HepG2 (cell line): ENCODE data around the gene PLCB1. TPM values are rescaled to one million over a fixed set of nuclear protein-coding genes. Genes with fewer than 3 reads are reported as not detected.

Experiments used
- ATF7-NPFF ChIP-seq: sonication (generic); formaldehyde crosslinking; IDR thresholded peaks from 2 replicates; pipeline ENCODE4 v1.8.1; 2023; ENCODE audit warnings: mild to moderate bottlenecking, low read depth, missing genetic modification reagents, moderate library complexity
- DMAP1 ChIP-seq: IDR thresholded peaks from 2 replicates; pipeline ENCODE4 v1.6.1; 2016
- HMGA1 ChIP-seq: sonication (generic); formaldehyde crosslinking; conservative IDR thresholded peaks from 2 replicates; pipeline ENCODE4 v1.4.0; 2020; ENCODE audit warnings: missing genetic modification reagents
- IRX3 ChIP-seq: sonication (generic); formaldehyde crosslinking; IDR thresholded peaks from 2 replicates; pipeline ENCODE4 v1.8.1; 2023; ENCODE audit warnings: mild to moderate bottlenecking, low read depth, missing genetic modification reagents, borderline replicate concordance
- MAFG ChIP-seq: sonication (generic); formaldehyde crosslinking; IDR thresholded peaks from 2 replicates; pipeline ENCODE4 v1.5.1; 2020; ENCODE audit warnings: mild to moderate bottlenecking, missing genetic modification reagents
- MBNL3 ChIP-seq: fragments of 250-450 bp; sonication (Bioruptor Pico); conservative IDR thresholded peaks from 2 replicates; pipeline ENCODE4 v1.8.0; 2022; ENCODE audit warnings: mild to moderate bottlenecking, inconsistent platforms
- PPARG ChIP-seq: conservative IDR thresholded peaks from 2 replicates; pipeline ENCODE4 v1.6.1; 2016; ENCODE audit warnings: missing biosample characterization, missing genetic modification reagents
- RARA ChIP-seq: IDR thresholded peaks from 2 replicates; pipeline ENCODE4 v1.6.1; 2016; ENCODE audit warnings: missing genetic modification reagents, missing compliant biosample characterization
- RBAK ChIP-seq: sonication (generic); formaldehyde crosslinking; IDR thresholded peaks from 2 replicates; pipeline ENCODE4 v1.5.1; 2020; ENCODE audit warnings: mild to moderate bottlenecking, missing genetic modification reagents
- RFX3 ChIP-seq: IDR thresholded peaks from 2 replicates; pipeline ENCODE4 v1.6.1; 2016; ENCODE audit warnings: missing biosample characterization, missing genetic modification reagents
- SP2 ChIP-seq: sonication (generic); formaldehyde crosslinking; IDR thresholded peaks from 2 replicates; pipeline ENCODE4 v1.5.1; 2020; ENCODE audit warnings: mild to moderate bottlenecking, missing genetic modification reagents
- SPEN ChIP-seq: sonication (generic); formaldehyde crosslinking; IDR thresholded peaks from 2 replicates; pipeline ENCODE4 v1.5.1; 2020; ENCODE audit warnings: low read depth, mild to moderate bottlenecking, missing genetic modification reagents
- ZBTB20 ChIP-seq: sonication (generic); formaldehyde crosslinking; IDR thresholded peaks from 2 replicates; pipeline ENCODE4 v1.8.1; 2023; ENCODE audit warnings: missing genetic modification reagents, low read depth, mild to moderate bottlenecking, borderline replicate concordance
- ZC3H13 ChIP-seq: sonication (generic); formaldehyde crosslinking; IDR thresholded peaks from 2 replicates; pipeline ENCODE4 v1.8.1; 2023; ENCODE audit warnings: mild to moderate bottlenecking, missing genetic modification reagents, moderate library complexity
- ZFP62 ChIP-seq: sonication (generic); formaldehyde crosslinking; IDR thresholded peaks from 2 replicates; pipeline ENCODE4 v1.4.0; 2020; ENCODE audit warnings: missing genetic modification reagents
- ZFX ChIP-seq: sonication (generic); formaldehyde crosslinking; IDR thresholded peaks from 2 replicates; pipeline ENCODE4 v1.4.0; 2020; ENCODE audit warnings: mild to moderate bottlenecking, low read depth, missing genetic modification reagents, moderate library complexity
- ZMYM2 ChIP-seq: sonication (generic); formaldehyde crosslinking; IDR thresholded peaks from 2 replicates; pipeline ENCODE4 v1.8.0; 2022; ENCODE audit warnings: mild to moderate bottlenecking, missing genetic modification reagents
- ZNF546 ChIP-seq: sonication (generic); formaldehyde crosslinking; conservative IDR thresholded peaks from 2 replicates; pipeline ENCODE4 v1.8.1; 2023; ENCODE audit warnings: mild to moderate bottlenecking, missing genetic modification reagents
- ZNF615 ChIP-seq: sonication (generic); formaldehyde crosslinking; IDR thresholded peaks from 2 replicates; pipeline ENCODE4 v1.5.0; 2020; ENCODE audit warnings: mild to moderate bottlenecking, missing genetic modification reagents, borderline replicate concordance
- ZNF644 ChIP-seq: IDR thresholded peaks from 2 replicates; pipeline ENCODE4 v1.6.1; 2016; ENCODE audit warnings: low read depth
- ZNF703 ChIP-seq: sonication (generic); formaldehyde crosslinking; IDR thresholded peaks from 2 replicates; pipeline ENCODE4 v1.5.1; 2020; ENCODE audit warnings: missing genetic modification reagents, mild to moderate bottlenecking, moderate library complexity, borderline replicate concordance
- ZNF709 ChIP-seq: sonication (generic); formaldehyde crosslinking; IDR thresholded peaks from 2 replicates; pipeline ENCODE4 v1.5.0; 2020; ENCODE audit warnings: mild to moderate bottlenecking, missing genetic modification reagents
- polyA plus RNA-seq, 8 experiments: library from polyadenylated mRNA; depleted of rRNA in 3 of 8; stranded (reverse) in 7 of 8; unstranded in 1 of 8; fragments of >200 nt; fragmentation: Illumina TruSeq in 4 of 8; extraction: Trizol in 4 of 8; gene quantifications; 2 replicates each; pipeline versions ENCODE4 v1.2.1 to v1.2.3, GENCODE V29; 2011 to 2016; ENCODE audit warnings: low read depth in 4 of 8, missing spikeins in 1 of 8, mixed read lengths in 1 of 8; ENCODE audit not compliant: insufficient read depth in 1 of 8
- total RNA-seq, 5 experiments: library from RNA; depleted of rRNA; stranded (reverse); fragments of >200 nt; fragmentation: Illumina TruSeq; extraction: Trizol; gene quantifications; 2 replicates each; pipeline ENCODE4 v1.2.3, GENCODE V29; 2016; ENCODE audit warnings: low read depth in 1 of 5
- TF ChIP-seq, protein P1 (sequence below): sonication (generic); formaldehyde crosslinking; IDR thresholded peaks from 2 replicates; pipeline ENCODE4 v1.4.0; 2020; ENCODE audit warnings: missing genetic modification reagents
- TF ChIP-seq, protein P2 (sequence below): sonication (generic); formaldehyde crosslinking; IDR thresholded peaks from 2 replicates; pipeline ENCODE4 v1.5.0; 2020; ENCODE audit warnings: mild to moderate bottlenecking, missing genetic modification reagents
- TF ChIP-seq, protein P3 (sequence below), 2 experiments: sonication (generic) in 1 of 2; formaldehyde crosslinking in 1 of 2; IDR thresholded peaks; 2 replicates each; pipeline versions ENCODE4 v1.5.1 to v1.6.1; 2011 to 2020; ENCODE audit warnings: borderline replicate concordance in 1 of 2, low read depth in 1 of 2, low read length in 1 of 2, mild to moderate bottlenecking in 1 of 2, missing genetic modification reagents in 1 of 2, moderate library complexity in 1 of 2

Gene PLCB1
- total and polyA plus RNA-seq, 2 of the 13 experiments (the other 11 are each of a cell fraction or from before 2014, with no cell fraction given), result 42.4 to 55.9 TPM

DNA sequence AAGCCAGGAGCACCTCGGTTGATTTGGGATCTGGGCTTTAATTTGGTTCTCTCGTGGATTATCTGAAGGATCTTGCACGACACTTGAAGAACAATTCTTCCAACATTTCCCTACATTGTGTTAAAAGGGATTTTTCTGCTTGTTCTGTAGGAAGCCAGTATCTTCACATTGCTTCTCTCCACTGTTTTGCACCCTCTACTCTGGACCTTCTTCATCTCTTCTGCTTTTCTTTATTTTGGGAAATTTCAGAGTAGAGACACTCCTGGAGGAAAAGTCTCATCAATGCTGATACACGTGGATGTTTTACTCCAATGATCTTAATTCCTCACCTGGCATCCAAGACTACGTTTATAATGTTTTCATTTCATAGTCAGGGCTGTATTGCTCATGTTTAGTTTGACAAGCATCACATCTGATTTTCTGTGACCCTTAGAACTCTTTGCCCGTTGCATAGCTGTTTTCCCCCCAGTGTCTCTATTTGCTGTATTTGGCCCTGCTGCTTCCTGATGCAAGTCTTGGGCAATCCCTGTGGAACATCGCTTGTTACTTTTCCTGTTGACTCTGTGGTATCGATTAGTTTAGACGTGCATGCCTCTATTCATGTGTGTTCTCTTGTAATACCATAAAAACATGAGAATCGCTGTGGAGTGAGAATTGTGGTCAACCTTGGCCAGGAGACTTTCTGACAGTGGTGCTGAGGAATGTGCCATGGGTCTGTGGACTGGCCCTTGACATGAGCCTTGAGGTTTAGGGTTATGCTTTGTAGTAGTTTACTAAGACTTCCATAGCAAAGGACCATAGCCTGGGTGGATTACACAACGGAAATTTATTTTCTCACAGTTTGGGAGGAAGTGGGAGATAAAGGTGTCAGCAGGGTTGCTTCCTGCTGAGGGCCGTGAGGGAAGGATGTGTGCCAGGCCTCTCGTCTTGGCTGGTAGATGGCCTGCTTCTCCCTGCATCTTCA is 12.5 kb downstream of the PLCB1 start (continued):
- TF ChIP-seq IRX3 (peak; percentile 78; the same call in 1 of the 2 replicates), ZNF709 (peak; percentile 63; the same call in 1 of the 2 replicates), SP2 (CRISPR knock-in tag) (no peak; the same call in 1 of the 2 replicates), MBNL3 (no peak), ZBTB20 (CRISPR knock-in tag) (peak; percentile 99), MAFG (CRISPR knock-in tag) (no peak), ZNF615 (CRISPR knock-in tag) (no peak), RARA (CRISPR knock-in tag) (peak; percentile 99), ZMYM2 (CRISPR knock-in tag) (peak; percentile 99), ZNF644 (CRISPR knock-in tag) (peak; percentile 99), ATF7-NPFF (CRISPR knock-in tag) (peak; percentile 65), PPARG (peak; percentile 90), DMAP1 (peak; percentile 86), ZFX (CRISPR knock-in tag) (peak; percentile 71), RFX3 (CRISPR knock-in tag) (0 out of 2 replicates have a peak, but pooled peaks have one; percentile 9), HMGA1 (no peak), ZNF703 (CRISPR knock-in tag) (no peak), ZC3H13 (CRISPR knock-in tag) (no peak; the same call in 1 of the 2 replicates), ZFP62 (CRISPR knock-in tag) (no peak), RBAK (CRISPR knock-in tag) (peak; percentile 94), SPEN (CRISPR knock-in tag) (no peak; the same call in 1 of the 2 replicates), ZNF546 (CRISPR knock-in tag) (peak; percentile 27; the same call in 1 of the 2 replicates)
- TF ChIP-seq, protein P1, sequence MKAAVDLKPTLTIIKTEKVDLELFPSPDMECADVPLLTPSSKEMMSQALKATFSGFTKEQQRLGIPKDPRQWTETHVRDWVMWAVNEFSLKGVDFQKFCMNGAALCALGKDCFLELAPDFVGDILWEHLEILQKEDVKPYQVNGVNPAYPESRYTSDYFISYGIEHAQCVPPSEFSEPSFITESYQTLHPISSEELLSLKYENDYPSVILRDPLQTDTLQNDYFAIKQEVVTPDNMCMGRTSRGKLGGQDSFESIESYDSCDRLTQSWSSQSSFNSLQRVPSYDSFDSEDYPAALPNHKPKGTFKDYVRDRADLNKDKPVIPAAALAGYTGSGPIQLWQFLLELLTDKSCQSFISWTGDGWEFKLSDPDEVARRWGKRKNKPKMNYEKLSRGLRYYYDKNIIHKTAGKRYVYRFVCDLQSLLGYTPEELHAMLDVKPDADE (CRISPR knock-in tag), result no peak; the same call in 1 of the 2 replicates
- TF ChIP-seq, protein P2, sequence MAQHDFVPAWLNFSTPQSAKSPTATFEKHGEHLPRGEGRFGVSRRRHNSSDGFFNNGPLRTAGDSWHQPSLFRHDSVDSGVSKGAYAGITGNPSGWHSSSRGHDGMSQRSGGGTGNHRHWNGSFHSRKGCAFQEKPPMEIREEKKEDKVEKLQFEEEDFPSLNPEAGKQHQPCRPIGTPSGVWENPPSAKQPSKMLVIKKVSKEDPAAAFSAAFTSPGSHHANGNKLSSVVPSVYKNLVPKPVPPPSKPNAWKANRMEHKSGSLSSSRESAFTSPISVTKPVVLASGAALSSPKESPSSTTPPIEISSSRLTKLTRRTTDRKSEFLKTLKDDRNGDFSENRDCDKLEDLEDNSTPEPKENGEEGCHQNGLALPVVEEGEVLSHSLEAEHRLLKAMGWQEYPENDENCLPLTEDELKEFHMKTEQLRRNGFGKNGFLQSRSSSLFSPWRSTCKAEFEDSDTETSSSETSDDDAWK (CRISPR knock-in tag), result no peak
- TF ChIP-seq, protein P3, sequence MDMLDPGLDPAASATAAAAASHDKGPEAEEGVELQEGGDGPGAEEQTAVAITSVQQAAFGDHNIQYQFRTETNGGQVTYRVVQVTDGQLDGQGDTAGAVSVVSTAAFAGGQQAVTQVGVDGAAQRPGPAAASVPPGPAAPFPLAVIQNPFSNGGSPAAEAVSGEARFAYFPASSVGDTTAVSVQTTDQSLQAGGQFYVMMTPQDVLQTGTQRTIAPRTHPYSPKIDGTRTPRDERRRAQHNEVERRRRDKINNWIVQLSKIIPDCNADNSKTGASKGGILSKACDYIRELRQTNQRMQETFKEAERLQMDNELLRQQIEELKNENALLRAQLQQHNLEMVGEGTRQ (IDR thresholded peaks at IDR 0.05; ENCODE audit: low read depth, low read length), result no peak
- TF ChIP-seq, protein P3 (CRISPR knock-in tag; IDR thresholded peaks at IDR 0.05; ENCODE audit: borderline replicate concordance), result peak; percentile 55; the same call in 1 of the 2 replicates
